HT-29 (cell line): ENCODE measurements around the gene EML4. TPM values are rescaled to one million over a fixed set of nuclear protein-coding genes. Genes with fewer than 3 reads are reported as not detected.
A peak's percentile ranks its signal among the peaks of the same experiment; 100 is the strongest.
"Not testable (repeated sequence)": the region's sequence is repeated elsewhere in the genome, so short reads cannot be mapped to it uniquely, and the experiment has no call there.

Source experiments
- DNase-seq: peaks from one replicate; pipeline ENCODE4 v3.0.0-alpha.2; 2015; ENCODE audit warnings: low spot score
- total RNA-seq: library from RNA; depleted of rRNA; stranded (reverse); fragments of >200 nt; shearing (Covaris generic); gene quantifications from 2 replicates; pipeline ENCODE4 v1.2.3, GENCODE V29; 2014

Gene EML4
- total RNA-seq, 1 experiment from 2014 or later: 80.0 TPM

GRCh38 chr2:42332575-42332974 is 163.4 kb downstream of the EML4 start:
- DNase-seq: no peak

DNA sequence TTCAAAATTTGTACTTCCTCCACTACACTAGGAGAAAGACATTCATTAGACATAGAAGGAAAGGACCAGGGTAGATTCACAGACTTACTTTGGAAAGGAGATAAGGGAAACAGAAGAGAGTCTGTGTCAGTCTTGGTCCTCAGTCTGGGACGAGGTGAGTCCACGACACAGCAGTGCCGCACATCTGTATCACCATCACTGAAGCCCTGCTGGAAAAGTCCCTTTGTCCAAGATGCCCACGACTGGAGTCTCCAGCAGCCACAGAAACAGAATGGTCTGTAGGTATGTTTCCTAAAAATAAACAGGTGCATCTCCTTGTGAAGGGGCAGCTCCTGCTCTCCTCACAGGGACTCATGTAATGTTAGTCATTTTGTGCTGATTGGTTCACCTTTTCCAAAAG is 164.4 kb downstream of the EML4 start:
- DNase-seq: no peak

DNA sequence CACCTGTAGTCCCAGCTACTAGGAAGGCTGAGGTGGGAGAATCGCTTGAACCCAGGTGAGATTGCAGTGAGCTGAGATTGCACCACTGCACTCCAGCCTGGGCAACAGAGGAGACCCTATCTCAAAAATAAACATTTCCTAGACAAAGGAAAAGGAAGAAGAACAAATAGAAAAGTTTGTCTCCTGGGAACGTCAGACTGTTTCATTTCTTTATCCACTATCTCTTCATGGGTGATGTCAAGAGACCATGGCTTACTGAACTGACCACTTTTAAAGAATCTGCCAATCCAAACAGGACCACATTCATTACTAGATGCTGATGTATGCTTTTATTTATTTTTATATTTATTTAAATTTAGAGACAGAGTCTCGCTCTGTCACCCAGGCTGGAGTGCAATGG is 165.1 kb downstream of the EML4 start:
- DNase-seq: no peak

- not testable (repeated sequence) for DNase-seq
Observed at GRCh38 chr2:42334865-42335264, 165.7 kb downstream of the EML4 start.

- DNase-seq: no peak
Observed at GRCh38 chr2:42335514-42336104, 166.5 kb downstream of the EML4 start.

DNA sequence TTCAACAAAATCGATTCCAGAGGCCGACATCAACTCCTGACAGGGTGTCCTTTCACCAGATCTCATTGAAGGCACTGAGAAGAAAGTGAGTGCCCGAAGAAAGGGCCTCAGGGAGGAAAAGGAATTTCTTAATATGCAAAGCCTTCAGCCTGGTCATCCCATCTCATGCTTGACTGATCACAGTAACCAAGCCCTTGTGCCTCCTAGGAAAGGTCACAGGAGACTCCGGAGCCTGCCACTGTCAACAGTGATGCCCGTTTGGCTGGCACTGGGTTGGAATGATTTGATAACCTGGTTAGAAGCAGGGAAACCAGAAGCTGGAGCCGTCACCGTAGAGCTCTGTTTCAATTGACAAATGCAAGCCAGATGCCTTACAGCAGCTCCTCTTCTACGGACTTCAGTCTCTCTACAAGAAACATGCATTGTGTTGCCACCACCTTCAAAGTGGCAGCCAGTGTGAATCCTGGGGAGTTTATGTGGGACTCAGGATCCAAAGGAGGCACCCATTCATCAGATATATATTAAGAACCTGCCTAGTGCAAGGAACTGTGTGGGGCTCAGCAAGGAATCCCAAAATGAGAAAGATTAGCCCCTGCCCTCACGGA is 167.3 kb downstream of the EML4 start:
- no peak for DNase-seq

DNA sequence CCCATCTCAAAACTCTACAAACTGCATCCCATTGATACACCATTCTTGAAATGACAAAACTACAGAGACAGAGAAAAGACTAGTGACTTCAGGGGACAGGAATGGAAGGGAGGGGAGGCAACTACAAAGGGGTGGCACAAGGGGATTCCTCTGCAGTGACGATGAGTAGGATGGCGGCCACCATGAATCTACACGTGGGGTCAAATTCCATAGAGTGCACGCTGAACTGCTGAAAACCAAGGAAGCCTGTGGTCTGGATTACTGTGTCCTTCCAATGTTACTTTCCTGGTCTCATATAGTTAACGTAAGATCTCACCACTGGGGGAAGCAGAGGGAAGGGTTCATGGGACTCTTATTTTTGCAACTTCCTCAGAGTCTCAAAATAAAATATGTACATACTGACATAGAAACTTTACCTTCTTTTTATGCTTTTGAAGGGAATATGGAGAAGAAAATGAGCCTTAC is 168.2 kb downstream of the EML4 start:
- DNase-seq: no peak

DNA sequence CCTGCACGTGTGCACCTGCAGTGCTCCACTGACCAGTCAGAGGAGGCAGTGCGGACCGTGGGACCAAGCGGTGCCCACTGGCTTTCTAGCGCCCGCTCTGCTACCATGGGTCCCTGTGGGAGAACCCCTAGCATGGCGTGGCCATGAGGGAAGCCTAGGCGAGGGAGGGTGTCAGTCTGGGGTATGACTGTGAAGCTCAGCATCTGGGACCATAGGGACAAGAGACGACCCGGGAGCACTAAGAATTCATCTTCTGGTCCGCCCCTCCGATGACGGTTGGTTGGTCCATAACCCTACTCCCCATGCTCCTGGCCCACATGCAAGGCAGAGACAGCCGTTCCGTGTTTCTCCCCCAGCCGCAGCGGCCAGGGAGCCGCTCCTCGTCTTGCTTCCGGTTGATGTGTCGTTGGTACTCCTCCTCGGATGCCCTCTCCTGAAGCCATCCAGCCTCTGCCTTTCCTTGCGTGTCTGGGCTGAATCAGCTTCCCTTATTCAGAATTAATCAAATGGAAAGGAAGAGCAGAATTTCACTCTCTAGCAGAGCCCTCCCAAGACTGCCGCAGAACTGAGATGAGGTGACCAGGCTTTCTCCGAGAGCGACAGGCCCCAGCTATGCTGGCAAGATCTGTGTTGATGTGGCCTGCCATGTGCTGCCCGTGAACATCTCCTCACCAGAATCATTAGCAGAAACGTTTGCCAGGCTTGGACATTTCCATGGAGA is 168.9 kb downstream of the EML4 start:
- no peak for DNase-seq

DNA sequence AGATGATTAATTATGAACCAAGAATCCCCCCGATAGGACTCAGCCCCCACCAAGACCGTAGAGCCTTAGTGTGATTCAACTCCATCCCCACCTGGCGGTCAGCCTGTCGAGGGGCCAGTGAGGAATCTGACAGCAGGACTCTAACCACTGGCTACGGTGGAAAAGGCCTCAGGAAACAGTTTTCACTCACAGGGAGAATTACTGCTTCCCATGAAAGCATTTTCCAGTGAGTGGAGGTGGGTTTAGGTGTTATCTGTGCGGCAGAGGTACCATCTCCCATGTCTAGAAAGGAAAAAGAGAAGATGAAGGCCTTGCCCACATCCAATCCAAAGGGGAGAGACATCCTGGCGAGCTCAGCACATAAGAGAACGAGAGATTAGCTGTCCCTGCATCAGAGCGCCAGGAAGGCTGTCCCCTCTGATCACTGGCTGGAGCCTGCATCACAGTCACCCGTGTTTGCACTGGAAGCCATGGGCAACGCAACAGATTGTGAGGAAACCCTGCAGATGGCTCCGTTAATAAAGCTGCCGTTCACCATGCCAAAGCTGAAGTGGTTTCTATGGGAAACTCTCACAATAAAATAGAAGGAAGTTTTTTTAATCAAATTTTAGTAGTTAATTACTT is 169.5 kb downstream of the EML4 start:
- no peak for DNase-seq

DNA sequence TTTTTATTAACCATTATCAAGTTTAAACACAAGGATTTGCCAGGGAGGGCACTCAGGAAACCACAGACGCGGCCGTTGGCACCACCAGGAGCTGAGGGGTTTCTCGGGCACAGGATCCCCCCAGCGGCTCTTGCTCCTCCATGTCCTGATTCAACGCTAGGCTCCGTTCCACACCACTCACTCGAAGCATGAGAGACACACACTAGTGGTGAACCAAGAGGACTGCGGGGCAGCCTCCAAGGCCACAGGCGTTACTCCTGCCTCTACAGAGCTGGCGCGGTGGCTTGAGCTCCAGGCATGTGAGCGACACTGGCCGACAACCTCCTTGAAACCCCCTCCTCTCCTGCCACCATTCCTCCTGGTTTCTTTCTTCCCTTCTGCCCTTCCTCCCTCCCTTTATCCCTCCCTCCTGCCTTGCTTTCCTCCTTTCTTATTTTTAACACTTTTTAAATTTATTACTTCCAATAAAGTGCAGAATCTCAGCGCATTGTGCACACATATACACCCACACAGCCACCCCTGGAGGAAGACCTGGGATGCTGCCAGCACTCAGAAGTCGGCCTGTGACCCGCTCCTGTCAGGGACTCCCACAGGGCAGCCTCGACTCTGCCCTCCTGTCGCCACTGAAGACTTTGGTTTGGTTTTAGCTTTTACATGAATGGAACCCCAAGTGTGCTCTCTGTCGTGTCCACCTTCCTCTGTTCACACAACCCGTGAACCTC is 170.2 kb downstream of the EML4 start:
- DNase-seq: peak; percentile 36

DNA sequence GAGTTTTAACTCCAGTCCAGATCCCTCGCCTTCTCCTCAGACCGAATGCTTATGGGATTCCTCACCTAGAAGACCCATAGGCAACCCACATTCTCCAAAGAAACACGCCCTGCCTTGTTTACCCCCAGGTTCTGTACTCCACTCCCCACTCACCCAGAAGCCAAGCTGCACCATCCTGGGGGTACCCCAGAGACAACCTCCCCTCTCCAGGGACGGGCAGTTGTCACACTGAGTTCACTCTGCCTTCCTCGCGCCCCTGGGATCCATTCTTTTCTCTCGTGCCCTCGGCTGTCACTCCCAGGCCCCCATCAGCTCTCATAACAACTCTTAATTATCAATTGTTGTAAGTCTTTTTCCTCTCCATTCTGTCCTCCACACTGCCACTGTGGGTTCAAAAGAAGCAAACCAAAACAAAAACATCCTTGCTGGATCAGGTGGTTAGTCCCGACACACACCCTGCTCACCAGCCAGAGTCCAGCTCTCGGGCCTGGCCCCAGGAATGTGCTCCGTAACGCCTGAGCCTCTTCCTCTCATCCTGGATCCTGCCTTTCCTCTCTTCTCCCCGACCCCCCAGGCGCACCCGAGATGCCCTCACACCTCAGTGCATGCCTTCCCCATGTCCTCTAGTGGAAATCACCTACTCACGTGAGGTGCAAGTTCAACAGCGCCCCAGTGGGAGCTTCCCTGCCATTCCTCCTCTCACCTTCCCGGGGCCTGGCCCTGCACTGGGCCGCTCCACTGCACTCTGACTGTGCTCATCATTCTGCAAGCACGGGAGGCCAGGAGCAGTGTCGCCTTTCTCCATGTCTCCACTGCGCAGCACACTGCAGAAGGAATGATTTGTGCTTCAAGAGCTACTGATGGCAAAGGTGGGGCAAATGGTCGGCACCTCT is 171.1 kb downstream of the EML4 start:
- no peak for DNase-seq

DNA sequence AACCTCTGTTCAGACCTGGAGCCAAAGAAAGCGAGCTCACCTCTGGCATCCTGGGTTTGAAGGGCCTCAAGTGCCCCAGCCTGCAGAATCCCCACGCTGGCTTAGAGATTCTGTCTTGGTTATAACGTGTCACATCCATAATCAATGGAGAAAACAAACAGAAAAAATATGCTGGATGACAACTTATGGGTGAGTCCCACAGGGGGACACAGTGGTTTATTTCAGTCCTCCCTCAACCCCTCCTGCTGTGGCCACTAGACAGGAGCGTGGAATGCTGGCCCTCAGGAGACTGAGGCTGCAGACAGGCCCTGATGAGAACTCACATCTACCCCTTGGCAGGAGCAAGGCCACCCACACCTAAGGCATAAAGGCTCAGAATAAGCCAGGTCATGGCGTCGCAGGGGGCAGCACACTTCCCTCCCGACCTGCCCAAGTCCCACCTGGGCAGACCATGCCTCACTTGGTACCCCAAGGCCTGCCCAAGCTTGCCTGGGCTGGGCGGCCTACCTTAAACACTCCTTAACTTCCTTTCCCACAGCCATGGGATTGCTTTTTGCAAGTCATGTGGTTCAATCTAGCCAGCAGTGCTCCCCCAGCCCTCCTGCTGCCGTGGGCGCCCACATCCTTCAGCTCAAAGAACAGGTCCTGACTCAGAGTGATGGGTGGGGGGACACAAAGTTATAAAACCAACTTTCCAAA is 171.9 kb downstream of the EML4 start:
- DNase-seq: no peak

DNA sequence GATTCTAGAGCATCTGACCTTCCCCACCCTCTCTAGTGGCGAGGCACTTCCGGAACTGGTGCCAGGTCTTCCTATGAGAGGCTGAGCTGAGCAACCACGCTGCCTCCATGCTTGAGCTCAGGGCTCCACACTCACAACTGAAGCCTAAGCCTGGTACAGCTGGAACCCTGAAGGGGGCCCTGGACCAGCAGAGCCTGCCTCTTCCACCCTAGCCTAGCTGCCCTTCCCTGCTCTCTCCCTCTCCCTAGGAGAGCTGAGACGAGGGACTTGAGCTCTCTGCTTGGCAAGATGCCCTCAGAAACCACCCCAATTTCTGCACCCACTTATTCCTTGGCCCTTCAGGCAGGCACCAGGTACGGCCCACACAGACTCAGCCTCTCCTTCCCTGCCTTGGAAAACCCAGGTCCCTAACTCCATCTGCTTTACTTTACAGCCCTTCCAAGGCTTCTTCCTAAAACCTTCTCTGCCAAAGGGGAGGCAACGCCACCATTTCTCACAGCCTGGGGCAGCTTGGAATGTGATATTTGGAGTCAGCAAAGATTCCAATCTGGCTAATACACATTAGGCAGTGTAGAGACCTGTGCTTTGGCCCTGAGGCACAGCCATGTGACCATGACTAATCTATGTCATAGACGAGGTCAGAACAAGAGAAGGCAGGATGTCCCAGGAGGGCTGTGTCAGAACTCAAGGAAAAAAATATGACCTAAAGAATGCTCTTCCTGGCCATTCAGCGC is 173.1 kb downstream of the EML4 start:
- DNase-seq: no peak

DNA sequence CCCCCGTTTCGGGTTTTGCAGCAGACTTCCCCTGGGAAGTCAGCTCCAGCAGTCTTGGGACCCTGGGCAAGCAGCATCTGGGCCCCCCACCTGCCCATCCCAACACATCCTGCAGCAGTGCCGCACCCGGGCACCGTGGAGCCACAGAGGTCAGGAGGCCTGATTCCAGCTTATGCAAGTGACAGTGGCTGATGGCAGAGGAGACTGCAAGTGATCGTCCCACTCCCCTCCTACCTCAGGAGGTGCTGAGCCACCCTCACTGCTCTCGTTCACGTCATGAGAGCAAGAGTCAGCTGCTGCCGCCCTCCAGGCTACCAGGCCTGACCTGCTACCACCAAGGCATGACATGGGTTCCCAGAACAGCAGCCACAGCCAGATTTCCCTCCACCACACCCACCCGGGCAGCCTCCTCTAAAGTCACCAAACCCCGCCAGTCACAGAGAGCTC is 173.7 kb downstream of the EML4 start:
- no peak for DNase-seq

GRCh38 chr2:42345986-42346385 is 176.8 kb downstream of the EML4 start:
- no peak for DNase-seq

- not testable (repeated sequence) for DNase-seq
Observed at GRCh38 chr2:42346856-42347255, 177.7 kb downstream of the EML4 start.

- not testable (repeated sequence) for DNase-seq
Observed at GRCh38 chr2:42347518-42347917, 178.4 kb downstream of the EML4 start.

DNA sequence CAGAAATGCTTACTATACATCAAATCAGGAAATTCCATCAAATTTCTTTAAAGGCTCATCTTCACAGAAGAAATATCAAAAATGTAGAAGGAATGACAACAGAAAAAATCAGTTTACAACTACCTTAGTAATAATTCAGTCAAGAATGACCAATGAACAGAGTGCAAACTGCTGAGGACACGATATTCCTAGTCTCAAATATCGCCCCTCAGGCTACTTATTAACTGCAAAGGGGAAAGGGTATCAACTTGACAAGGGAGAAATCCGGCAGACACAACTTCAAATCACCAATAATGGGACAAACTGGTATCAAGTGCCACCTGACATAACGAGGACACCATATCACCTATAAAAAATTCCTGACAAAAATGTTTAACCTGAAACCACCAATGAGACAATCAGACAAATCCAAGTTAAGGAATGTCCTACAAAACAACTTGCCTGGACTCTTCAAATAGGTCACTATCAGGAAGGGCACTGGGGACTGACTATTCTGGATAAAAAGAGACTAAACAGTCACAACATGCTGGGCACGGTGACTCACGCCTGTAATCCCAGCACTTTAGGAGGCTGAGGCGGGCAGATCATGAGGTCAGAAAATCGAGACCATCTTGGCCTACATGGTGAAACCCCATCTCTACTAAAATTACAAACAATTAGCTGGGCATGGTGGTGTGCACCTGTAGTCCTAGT is 179.1 kb downstream of the EML4 start:
- DNase-seq: no peak
